ENCODE measurements around the gene GFI1. TPM values are rescaled to one million over a fixed set of nuclear protein-coding genes. Genes with fewer than 3 reads are reported as not detected.

Gene GFI1
- total and polyA plus RNA-seq, 2 of the 13 experiments (the other 11 are each of a cell fraction or from before 2014, with no cell fraction given) = 10.3 to 10.5 TPM

DNA sequence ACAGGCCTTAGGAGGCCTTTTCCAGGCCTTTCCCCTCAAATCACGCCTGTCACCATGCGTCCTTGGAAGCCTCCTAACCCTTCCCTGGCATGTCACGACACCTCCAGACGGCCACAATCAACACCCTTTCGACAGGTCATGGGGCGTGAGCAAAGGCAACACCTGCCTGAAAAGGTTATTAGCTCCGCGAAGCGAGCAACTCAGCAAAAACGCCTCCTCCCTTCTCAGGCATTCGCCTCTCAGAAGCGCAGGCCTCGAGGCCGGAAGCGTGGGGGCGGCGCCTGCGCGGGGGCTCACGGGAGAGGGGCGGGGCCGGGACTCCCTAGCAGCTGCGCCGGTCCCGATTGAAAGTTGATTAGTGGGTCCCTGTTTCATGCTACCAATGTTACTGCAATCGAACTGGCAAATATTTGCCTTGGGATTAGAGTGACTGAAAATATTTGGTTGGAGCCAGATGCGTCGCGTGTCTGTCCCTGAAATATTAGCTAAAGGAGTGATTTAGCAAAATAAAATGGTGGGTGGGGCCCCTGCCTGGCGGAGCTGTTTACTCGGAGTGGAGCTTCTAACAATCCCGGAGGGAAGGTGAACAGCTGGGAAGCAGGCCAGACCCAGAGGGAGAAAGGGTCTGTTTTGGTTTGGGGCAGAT lies 44.9 kb downstream of the GFI1 start (continued):
- TF ChIP-seq PCBP1 (IDR thresholded peaks at IDR 0.05; ENCODE audit: borderline replicate concordance, low read depth, low read length) (no peak), NR2F6 (IDR thresholded peaks at IDR 0.05) (no peak), NR2F6 (CRISPR knock-in tag; IDR thresholded peaks at IDR 0.05) (peak; percentile 39), ZNF550 (CRISPR knock-in tag; IDR thresholded peaks at IDR 0.05; ENCODE audit: borderline replicate concordance) (no peak), ZNF567 (CRISPR knock-in tag; IDR thresholded peaks at IDR 0.05; ENCODE audit: borderline replicate concordance) (no peak), ZNF382 (CRISPR knock-in tag; IDR thresholded peaks at IDR 0.05; ENCODE audit: borderline replicate concordance) (no peak), PHB2 (IDR thresholded peaks at IDR 0.05; ENCODE audit: partially characterized antibody) (no peak), HNRNPUL1 (IDR thresholded peaks at IDR 0.05; ENCODE audit: low read depth, low read length) (no peak), TRIM24 (CRISPR knock-in tag; IDR thresholded peaks at IDR 0.05) (no peak), ZFP37 (CRISPR knock-in tag; IDR thresholded peaks at IDR 0.05; ENCODE audit: borderline replicate concordance) (peak; percentile 85), SIX1 (CRISPR knock-in tag; IDR thresholded peaks at IDR 0.05; ENCODE audit: borderline replicate concordance) (peak; percentile 46; the same call in 1 of the 2 replicates), HCFC1 (IDR thresholded peaks at IDR 0.05; ENCODE audit: low read depth, low read length) (no peak), JDP2 (CRISPR knock-in tag; IDR thresholded peaks at IDR 0.05; ENCODE audit: borderline replicate concordance) (no peak; the same call in 1 of the 2 replicates), KDM5B (CRISPR knock-in tag; IDR thresholded peaks at IDR 0.05; ENCODE audit: borderline replicate concordance) (peak; percentile 76; the same call in 1 of the 2 replicates), ZNF230 (CRISPR knock-in tag; IDR thresholded peaks at IDR 0.05) (peak; percentile 96), ZNF556 (CRISPR knock-in tag; IDR thresholded peaks at IDR 0.05; ENCODE audit: borderline replicate concordance) (peak; percentile 90; the same call in 1 of the 2 replicates), RARG (CRISPR knock-in tag; IDR thresholded peaks at IDR 0.05; ENCODE audit: low read depth) (no peak), ZNF24 (IDR thresholded peaks at IDR 0.05) (no peak), PATZ1 (CRISPR knock-in tag; IDR thresholded peaks at IDR 0.05) (peak; percentile 81; the same call in 1 of the 2 replicates), TFDP1 (CRISPR knock-in tag; IDR thresholded peaks at IDR 0.05; ENCODE audit: borderline replicate concordance) (no peak)
- TF ChIP-seq, protein P1, sequence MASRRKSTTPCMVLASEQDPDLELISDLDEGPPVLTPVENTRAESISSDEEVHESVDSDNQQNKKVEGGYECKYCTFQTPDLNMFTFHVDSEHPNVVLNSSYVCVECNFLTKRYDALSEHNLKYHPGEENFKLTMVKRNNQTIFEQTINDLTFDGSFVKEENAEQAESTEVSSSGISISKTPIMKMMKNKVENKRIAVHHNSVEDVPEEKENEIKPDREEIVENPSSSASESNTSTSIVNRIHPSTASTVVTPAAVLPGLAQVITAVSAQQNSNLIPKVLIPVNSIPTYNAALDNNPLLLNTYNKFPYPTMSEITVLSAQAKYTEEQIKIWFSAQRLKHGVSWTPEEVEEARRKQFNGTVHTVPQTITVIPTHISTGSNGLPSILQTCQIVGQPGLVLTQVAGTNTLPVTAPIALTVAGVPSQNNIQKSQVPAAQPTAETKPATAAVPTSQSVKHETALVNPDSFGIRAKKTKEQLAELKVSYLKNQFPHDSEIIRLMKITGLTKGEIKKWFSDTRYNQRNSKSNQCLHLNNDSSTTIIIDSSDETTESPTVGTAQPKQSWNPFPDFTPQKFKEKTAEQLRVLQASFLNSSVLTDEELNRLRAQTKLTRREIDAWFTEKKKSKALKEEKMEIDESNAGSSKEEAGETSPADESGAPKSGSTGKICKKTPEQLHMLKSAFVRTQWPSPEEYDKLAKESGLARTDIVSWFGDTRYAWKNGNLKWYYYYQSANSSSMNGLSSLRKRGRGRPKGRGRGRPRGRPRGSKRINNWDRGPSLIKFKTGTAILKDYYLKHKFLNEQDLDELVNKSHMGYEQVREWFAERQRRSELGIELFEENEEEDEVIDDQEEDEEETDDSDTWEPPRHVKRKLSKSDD (CRISPR knock-in tag; IDR thresholded peaks at IDR 0.05; ENCODE audit: low read depth) = peak; percentile 51; the same call in 1 of the 2 replicates
- TF ChIP-seq, protein P2, sequence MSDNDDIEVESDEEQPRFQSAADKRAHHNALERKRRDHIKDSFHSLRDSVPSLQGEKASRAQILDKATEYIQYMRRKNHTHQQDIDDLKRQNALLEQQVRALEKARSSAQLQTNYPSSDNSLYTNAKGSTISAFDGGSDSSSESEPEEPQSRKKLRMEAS (IDR thresholded peaks at IDR 0.05) = peak; percentile 91
- TF ChIP-seq, protein P3, sequence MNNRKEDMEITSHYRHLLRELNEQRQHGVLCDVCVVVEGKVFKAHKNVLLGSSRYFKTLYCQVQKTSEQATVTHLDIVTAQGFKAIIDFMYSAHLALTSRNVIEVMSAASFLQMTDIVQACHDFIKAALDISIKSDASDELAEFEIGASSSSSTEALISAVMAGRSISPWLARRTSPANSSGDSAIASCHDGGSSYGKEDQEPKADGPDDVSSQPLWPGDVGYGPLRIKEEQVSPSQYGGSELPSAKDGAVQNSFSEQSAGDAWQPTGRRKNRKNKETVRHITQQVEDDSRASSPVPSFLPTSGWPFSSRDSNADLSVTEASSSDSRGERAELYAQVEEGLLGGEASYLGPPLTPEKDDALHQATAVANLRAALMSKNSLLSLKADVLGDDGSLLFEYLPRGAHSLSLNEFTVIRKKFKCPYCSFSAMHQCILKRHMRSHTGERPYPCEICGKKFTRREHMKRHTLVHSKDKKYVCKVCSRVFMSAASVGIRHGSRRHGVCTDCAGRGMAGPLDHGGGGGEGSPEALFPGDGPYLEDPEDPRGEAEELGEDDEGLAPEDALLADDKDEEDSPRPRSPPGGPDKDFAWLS (CRISPR knock-in tag; IDR thresholded peaks at IDR 0.05; ENCODE audit: borderline replicate concordance) = no peak

Measured in HepG2 (cell line).